HepG2 (cell line): Measurements from ENCODE around the gene ABCB6. TPM values are rescaled to one million over a fixed set of nuclear protein-coding genes. Genes with fewer than 3 reads are reported as not detected.

Source experiments
- ARNT ChIP-seq: fragments of 450-650 bp; IDR thresholded peaks from 2 replicates; pipeline ENCODE4 v1.6.1; 2017
- HNRNPLL ChIP-seq: fragments of 200-400 bp; formaldehyde crosslinking; IDR thresholded peaks from 2 replicates; pipeline ENCODE4 v1.6.1; 2017; ENCODE audit warnings: mild to moderate bottlenecking, low read depth, low read length; ENCODE audit not compliant: poor library complexity, severe bottlenecking
- HNRNPUL1 ChIP-seq: fragments of 200-400 bp; formaldehyde crosslinking; IDR thresholded peaks from 2 replicates; pipeline ENCODE4 v1.6.1; 2017; ENCODE audit warnings: low read depth, mild to moderate bottlenecking, low read length, moderate library complexity
- KDM1A ChIP-seq: IDR thresholded peaks from 2 replicates; pipeline ENCODE4 v1.6.1; 2016; ENCODE audit warnings: missing compliant biosample characterization
- POLR2A ChIP-seq, 2 experiments: IDR thresholded peaks; 2 replicates each; pipeline ENCODE4 v1.6.1; 2011; ENCODE audit warnings: low read depth in 2 of 2, low read length in 2 of 2, mild to moderate bottlenecking in 1 of 2, moderate library complexity in 1 of 2; ENCODE audit not compliant: insufficient read depth in 1 of 2
- RARG ChIP-seq: sonication (generic); formaldehyde crosslinking; IDR thresholded peaks from 2 replicates; pipeline ENCODE4 v1.4.0; 2020; ENCODE audit warnings: low read depth, mild to moderate bottlenecking, missing genetic modification reagents
- RELA ChIP-seq: sonication (generic); formaldehyde crosslinking; IDR thresholded peaks from 2 replicates; pipeline ENCODE4 v1.4.0; 2020; ENCODE audit warnings: missing genetic modification reagents
- SATB2 ChIP-seq: sonication (generic); formaldehyde crosslinking; IDR thresholded peaks from 2 replicates; pipeline ENCODE4 v1.5.0; 2020; ENCODE audit warnings: missing genetic modification reagents
- UBTF ChIP-seq: sonication (generic); formaldehyde crosslinking; IDR thresholded peaks from 2 replicates; pipeline ENCODE4 v1.4.0; 2020; ENCODE audit warnings: mild to moderate bottlenecking, missing genetic modification reagents
- ZBTB4 ChIP-seq: sonication (generic); formaldehyde crosslinking; IDR thresholded peaks from 2 replicates; pipeline ENCODE4 v1.4.0; 2020; ENCODE audit warnings: missing genetic modification reagents, mild to moderate bottlenecking, borderline replicate concordance
- ZC3H13 ChIP-seq: sonication (generic); formaldehyde crosslinking; IDR thresholded peaks from 2 replicates; pipeline ENCODE4 v1.8.1; 2023; ENCODE audit warnings: mild to moderate bottlenecking, missing genetic modification reagents, moderate library complexity
- ZC3H4 ChIP-seq: sonication (generic); formaldehyde crosslinking; IDR thresholded peaks from 2 replicates; pipeline ENCODE4 v1.4.0; 2020; ENCODE audit warnings: missing genetic modification reagents, borderline replicate concordance
- ZNF44 ChIP-seq: sonication (generic); formaldehyde crosslinking; IDR thresholded peaks from 2 replicates; pipeline ENCODE4 v1.5.1; 2020; ENCODE audit warnings: mild to moderate bottlenecking, missing genetic modification reagents
- ZNF446 ChIP-seq: sonication (generic); formaldehyde crosslinking; IDR thresholded peaks from 2 replicates; pipeline ENCODE4 v1.5.0; 2020; ENCODE audit warnings: mild to moderate bottlenecking, missing genetic modification reagents
- ZNF510 ChIP-seq: sonication (generic); formaldehyde crosslinking; IDR thresholded peaks from 2 replicates; pipeline ENCODE4 v1.4.0; 2020; ENCODE audit warnings: low read depth, mild to moderate bottlenecking, missing genetic modification reagents
- ZNF773 ChIP-seq: sonication (generic); formaldehyde crosslinking; IDR thresholded peaks from 2 replicates; pipeline ENCODE4 v1.4.0; 2020; ENCODE audit warnings: missing genetic modification reagents, borderline replicate concordance
- ZZZ3 ChIP-seq: sonication (generic); formaldehyde crosslinking; IDR thresholded peaks from 2 replicates; pipeline ENCODE4 v1.4.0; 2020; ENCODE audit warnings: missing genetic modification reagents, mild to moderate bottlenecking, borderline replicate concordance
- polyA plus RNA-seq, 8 experiments: library from polyadenylated mRNA; depleted of rRNA in 3 of 8; stranded (reverse) in 7 of 8; unstranded in 1 of 8; fragments of >200 nt; fragmentation: Illumina TruSeq in 4 of 8; extraction: Trizol in 4 of 8; gene quantifications; 2 replicates each; pipeline versions ENCODE4 v1.2.1 to v1.2.3, GENCODE V29; 2011 to 2016; ENCODE audit warnings: low read depth in 4 of 8, missing spikeins in 1 of 8, mixed read lengths in 1 of 8; ENCODE audit not compliant: insufficient read depth in 1 of 8
- total RNA-seq, 5 experiments: library from RNA; depleted of rRNA; stranded (reverse); fragments of >200 nt; fragmentation: Illumina TruSeq; extraction: Trizol; gene quantifications; 2 replicates each; pipeline ENCODE4 v1.2.3, GENCODE V29; 2016; ENCODE audit warnings: low read depth in 1 of 5
- TF ChIP-seq, protein P1 (sequence below): sonication (generic); formaldehyde crosslinking; IDR thresholded peaks from 2 replicates; pipeline ENCODE4 v1.5.1; 2020; ENCODE audit warnings: mild to moderate bottlenecking, missing genetic modification reagents, moderate library complexity
- TF ChIP-seq, protein P2 (sequence below): sonication (generic); formaldehyde crosslinking; IDR thresholded peaks from 2 replicates; pipeline ENCODE4 v1.5.1; 2020; ENCODE audit warnings: mild to moderate bottlenecking, missing genetic modification reagents, borderline replicate concordance
- TF ChIP-seq, protein P3 (sequence below): sonication (generic); formaldehyde crosslinking; IDR thresholded peaks from 2 replicates; pipeline ENCODE4 v1.4.0; 2020; ENCODE audit warnings: mild to moderate bottlenecking, missing genetic modification reagents
- TF ChIP-seq, protein P4 (sequence below): IDR thresholded peaks from 2 replicates; pipeline ENCODE4 v1.6.1; 2012; ENCODE audit warnings: inconsistent platforms

ABCB6 gene
- total and polyA plus RNA-seq, 2 of the 13 experiments (the other 11 are each of a cell fraction or from before 2014, with no cell fraction given): 91.1 to 137 TPM

DNA sequence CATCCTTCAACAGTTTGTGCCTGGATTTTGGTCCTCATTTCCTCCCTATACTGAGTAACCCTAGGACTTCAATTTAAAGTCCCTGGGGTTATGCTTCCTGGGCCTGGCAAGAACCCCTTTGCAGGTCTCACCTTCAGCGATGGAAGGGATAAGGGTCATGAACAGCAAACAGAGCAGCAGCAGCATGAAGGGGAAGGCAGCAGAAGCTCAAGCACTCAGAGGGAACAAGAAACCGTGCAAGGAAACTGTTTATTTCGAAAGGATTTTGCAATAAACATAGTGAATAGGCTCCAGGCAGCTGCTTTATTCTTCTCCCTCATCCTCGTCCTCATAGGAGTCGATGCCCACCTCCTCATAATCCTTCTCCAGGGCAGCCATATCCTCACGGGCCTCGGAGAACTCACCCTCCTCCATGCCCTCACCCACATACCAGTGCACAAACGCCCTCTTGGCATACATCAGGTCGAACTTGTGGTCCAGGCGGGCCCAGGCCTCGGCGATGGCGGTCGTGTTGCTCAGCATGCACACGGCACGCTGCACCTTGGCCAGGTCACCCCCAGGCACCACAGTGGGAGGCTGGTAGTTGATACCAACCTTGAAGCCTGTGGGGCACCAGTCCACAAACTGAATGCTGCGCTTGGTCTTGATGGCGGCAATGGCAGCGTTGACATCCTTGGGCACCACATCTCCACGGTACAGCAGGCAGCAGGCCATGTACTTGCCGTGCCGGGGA, 31.5 kb upstream of the ABCB6 start (continued):
- TF ChIP-seq ZBTB4 (CRISPR knock-in tag) (peak; percentile 56; the same call in 1 of the 2 replicates), ZNF510 (no peak), RELA (no peak), HNRNPLL (no peak), SATB2 (no peak), POLR2A (IDR thresholded peaks at IDR 0.05; ENCODE audit: insufficient read depth in 1 of 2, low read depth in 2 of 2, low read length in 2 of 2) (no peak), ZNF773 (CRISPR knock-in tag) (no peak), ZZZ3 (CRISPR knock-in tag) (peak; percentile 13; the same call in 1 of the 2 replicates), UBTF (no peak), ZNF446 (CRISPR knock-in tag) (no peak), ZC3H4 (CRISPR knock-in tag) (no peak), RARG (CRISPR knock-in tag) (0 out of 2 replicates have a peak, but pooled peaks have one; percentile 41), ARNT (no peak), HNRNPUL1 (no peak), KDM1A (CRISPR knock-in tag) (no peak), ZC3H13 (peak; percentile 67; the same call in 1 of the 2 replicates), ZNF44 (CRISPR knock-in tag) (no peak)
- TF ChIP-seq, protein P1, sequence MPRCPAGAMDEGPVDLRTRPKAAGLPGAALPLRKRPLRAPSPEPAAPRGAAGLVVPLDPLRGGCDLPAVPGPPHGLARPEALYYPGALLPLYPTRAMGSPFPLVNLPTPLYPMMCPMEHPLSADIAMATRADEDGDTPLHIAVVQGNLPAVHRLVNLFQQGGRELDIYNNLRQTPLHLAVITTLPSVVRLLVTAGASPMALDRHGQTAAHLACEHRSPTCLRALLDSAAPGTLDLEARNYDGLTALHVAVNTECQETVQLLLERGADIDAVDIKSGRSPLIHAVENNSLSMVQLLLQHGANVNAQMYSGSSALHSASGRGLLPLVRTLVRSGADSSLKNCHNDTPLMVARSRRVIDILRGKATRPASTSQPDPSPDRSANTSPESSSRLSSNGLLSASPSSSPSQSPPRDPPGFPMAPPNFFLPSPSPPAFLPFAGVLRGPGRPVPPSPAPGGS (CRISPR knock-in tag): peak; percentile 9; the same call in 1 of the 2 replicates
- TF ChIP-seq, protein P2, sequence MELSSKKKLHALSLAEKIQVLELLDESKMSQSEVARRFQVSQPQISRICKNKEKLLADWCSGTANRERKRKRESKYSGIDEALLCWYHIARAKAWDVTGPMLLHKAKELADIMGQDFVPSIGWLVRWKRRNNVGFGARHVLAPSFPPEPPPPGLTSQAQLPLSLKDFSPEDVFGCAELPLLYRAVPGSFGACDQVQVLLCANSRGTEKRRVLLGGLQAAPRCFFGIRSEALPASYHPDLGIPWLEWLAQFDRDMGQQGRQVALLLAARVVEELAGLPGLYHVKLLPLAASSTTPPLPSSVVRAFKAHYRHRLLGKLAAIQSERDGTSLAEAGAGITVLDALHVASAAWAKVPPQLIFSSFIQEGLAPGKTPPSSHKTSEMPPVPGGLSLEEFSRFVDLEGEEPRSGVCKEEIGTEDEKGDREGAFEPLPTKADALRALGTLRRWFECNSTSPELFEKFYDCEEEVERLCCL (CRISPR knock-in tag): no peak
- TF ChIP-seq, protein P3, sequence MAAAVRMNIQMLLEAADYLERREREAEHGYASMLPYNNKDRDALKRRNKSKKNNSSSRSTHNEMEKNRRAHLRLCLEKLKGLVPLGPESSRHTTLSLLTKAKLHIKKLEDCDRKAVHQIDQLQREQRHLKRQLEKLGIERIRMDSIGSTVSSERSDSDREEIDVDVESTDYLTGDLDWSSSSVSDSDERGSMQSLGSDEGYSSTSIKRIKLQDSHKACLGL (CRISPR knock-in tag): no peak
- TF ChIP-seq, protein P4, sequence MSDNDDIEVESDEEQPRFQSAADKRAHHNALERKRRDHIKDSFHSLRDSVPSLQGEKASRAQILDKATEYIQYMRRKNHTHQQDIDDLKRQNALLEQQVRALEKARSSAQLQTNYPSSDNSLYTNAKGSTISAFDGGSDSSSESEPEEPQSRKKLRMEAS: 0 out of 2 replicates have a peak, but pooled peaks have one; percentile 12
